ENCODE data around the gene PDE7B. TPM values are rescaled to one million over a fixed set of nuclear protein-coding genes. Genes with fewer than 3 reads are reported as not detected.

The PDE7B gene
- total RNA-seq, 1 donor from 2014 or later = 5.1 TPM

GRCh38 chr6:135813401-135813800, 38.1 kb upstream of the PDE7B start:
- H3K9me3 Mint-ChIP-seq = peaks cover 7% of the 10 kb centered on the region
- peaks cover 6% of the 10 kb centered on the region for H3K4me1 Mint-ChIP-seq (ENCODE audit: unreplicated experiment)
- H3K27ac Mint-ChIP-seq = no peak overlapping the region
- H3K4me3 Mint-ChIP-seq = no peak overlapping the region
- no peaks in the 10 kb centered on the region for H3K27me3 Mint-ChIP-seq
- no peak for DNase-seq (ENCODE audit: extremely low spot score, unreplicated experiment)
- no peaks in the 10 kb centered on the region for H3K36me3 Mint-ChIP-seq
- no peak for TF ChIP-seq CTCF (conservative IDR thresholded peaks at IDR 0.05)

GRCh38 chr6:135814043-135814442, 37.5 kb upstream of the PDE7B start:
- Mint-ChIP-seq H3K27ac (no peak overlapping the region), H3K27me3 (no peaks in the 10 kb centered on the region), H3K4me1 (ENCODE audit: unreplicated experiment) (peaks cover 6% of the 10 kb centered on the region), H3K4me3 (no peak overlapping the region), H3K9me3 (peaks cover 7% of the 10 kb centered on the region), H3K36me3 (no peaks in the 10 kb centered on the region)
- DNase-seq (ENCODE audit: extremely low spot score, unreplicated experiment) = no peak
- TF ChIP-seq CTCF (conservative IDR thresholded peaks at IDR 0.05) = no peak

- DNase-seq (ENCODE audit: extremely low spot score, unreplicated experiment) = no peak
- Mint-ChIP-seq H3K27ac (no peak overlapping the region), H3K4me1 (ENCODE audit: unreplicated experiment) (peaks cover 6% of the 10 kb centered on the region), H3K4me3 (no peak overlapping the region), H3K36me3 (no peaks in the 10 kb centered on the region), H3K9me3 (no peaks in the 10 kb centered on the region), H3K27me3 (no peaks in the 10 kb centered on the region)
- no peak for TF ChIP-seq CTCF (conservative IDR thresholded peaks at IDR 0.05)
Observed at GRCh38 chr6:135815216-135815615, 36.3 kb upstream of the PDE7B start.

- peaks cover 4% of the 10 kb centered on the region for H3K4me1 Mint-ChIP-seq (ENCODE audit: unreplicated experiment)
- H3K9me3 Mint-ChIP-seq = no peaks in the 10 kb centered on the region
- H3K27ac Mint-ChIP-seq = no peak overlapping the region
- TF ChIP-seq CTCF (conservative IDR thresholded peaks at IDR 0.05) = no peak
- DNase-seq (ENCODE audit: extremely low spot score, unreplicated experiment) = no peak
- no peaks in the 10 kb centered on the region for H3K27me3 Mint-ChIP-seq
- no peak overlapping the region for H3K4me3 Mint-ChIP-seq
- no peaks in the 10 kb centered on the region for H3K36me3 Mint-ChIP-seq
Observed at GRCh38 chr6:135817035-135817434, 34.5 kb upstream of the PDE7B start.

- Mint-ChIP-seq H3K36me3 (no peaks in the 10 kb centered on the region), H3K27ac (no peak overlapping the region), H3K4me1 (ENCODE audit: unreplicated experiment) (peaks cover 4% of the 10 kb centered on the region), H3K4me3 (no peak overlapping the region), H3K9me3 (no peaks in the 10 kb centered on the region), H3K27me3 (no peaks in the 10 kb centered on the region)
- TF ChIP-seq CTCF (conservative IDR thresholded peaks at IDR 0.05) = no peak
- no peak for DNase-seq (ENCODE audit: extremely low spot score, unreplicated experiment)
Observed at GRCh38 chr6:135819665-135820064, 31.8 kb upstream of the PDE7B start.

GRCh38 chr6:135820340-135820739, 31.2 kb upstream of the PDE7B start:
- Mint-ChIP-seq H3K27ac (no peak overlapping the region), H3K27me3 (no peaks in the 10 kb centered on the region), H3K4me3 (no peak overlapping the region)

More at GRCh38 chr6:135820340-135820739, 31.2 kb upstream of the PDE7B start:
- no peak for DNase-seq (ENCODE audit: extremely low spot score, unreplicated experiment)
- TF ChIP-seq CTCF (conservative IDR thresholded peaks at IDR 0.05) = no peak
- Mint-ChIP-seq H3K9me3 (no peaks in the 10 kb centered on the region), H3K36me3 (no peaks in the 10 kb centered on the region), H3K4me1 (ENCODE audit: unreplicated experiment) (peaks cover 4% of the 10 kb centered on the region)
